IMR-90 (cell line): Measurements from ENCODE around the gene RPL18. TPM values are rescaled to one million over a fixed set of nuclear protein-coding genes. Genes with fewer than 3 reads are reported as not detected.

Experiments used
- ATAC-seq: fragments of 200-7000 bp; cut with Tn5 transposase; 2 replicates; pipeline ENCODE4 v1.9.1; 2020; ENCODE audit warnings: low read depth, mild to moderate bottlenecking, moderate library complexity
- BruUV-seq: library from RNA; stranded (reverse); fragments of 400-500 nt; replicated peaks from 2 replicates; lab custom pipeline; 2021; lab: Mats Ljungman, UMichigan
- CTCF ChIA-PET: fragments of 300-600 bp; formaldehyde crosslinking; extraction: SDS; loops from one replicate; lab custom pipeline; 2021; ENCODE audit warnings: antibody characterized with exemption; lab: Yijun Ruan, JAX
- POLR2A ChIA-PET: fragments of 300-600 bp; sonication (Branson Sonifier 250); formaldehyde crosslinking; loops from one replicate; lab custom pipeline; 2022; ENCODE audit warnings: antibody characterized with exemption; ENCODE audit not compliant: unreplicated experiment; lab: Charles Lee
- DNase-seq: peaks from one replicate; pipeline ENCODE4 v3.0.0; 2013
- H2AFZ ChIP-seq: replicated peaks from 2 replicates; pipeline ENCODE3; 2013; ENCODE audit warnings: low read length, mild to moderate bottlenecking; ENCODE audit not compliant: poor library complexity
- H2AK5ac ChIP-seq: 2 replicates; pipeline ENCODE4 v1.6.1; 2013; ENCODE audit warnings: low read depth, low read length, inconsistent platforms
- H2AK9ac ChIP-seq: replicated peaks from 2 replicates; pipeline ENCODE3; 2013; ENCODE audit warnings: mild to moderate bottlenecking, low read depth, low read length, moderate library complexity; ENCODE audit not compliant: poor library complexity
- H2BK120ac ChIP-seq: 2 replicates; pipeline ENCODE4 v1.6.1; 2013; ENCODE audit warnings: low read depth, low read length, inconsistent platforms
- H2BK15ac ChIP-seq: 3 replicates; pipeline ENCODE4 v1.6.1; 2013; ENCODE audit warnings: low read depth, low read length, inconsistent platforms
- H2BK20ac ChIP-seq: 2 replicates; pipeline ENCODE4 v1.6.1; 2013; ENCODE audit warnings: low read depth, mild to moderate bottlenecking, inconsistent platforms, low read length, moderate library complexity
- H2BK5ac ChIP-seq: 2 replicates; pipeline ENCODE4 v1.6.1; 2013; ENCODE audit warnings: mild to moderate bottlenecking, low read depth, low read length, inconsistent platforms; ENCODE audit not compliant: poor library complexity, severe bottlenecking
- H3K14ac ChIP-seq: replicated peaks from 2 replicates; pipeline ENCODE4 v1.6.1; 2013; ENCODE audit warnings: low read depth, low read length, inconsistent platforms
- H3K18ac ChIP-seq: 2 replicates; pipeline ENCODE4 v1.6.1; 2013; ENCODE audit warnings: low read depth, low read length, control low read depth
- H3K23ac ChIP-seq: 2 replicates; pipeline ENCODE4 v1.6.1; 2013; ENCODE audit warnings: low read depth, low read length, inconsistent platforms
- H3K27ac ChIP-seq: 2 replicates; pipeline ENCODE4 v1.5.1; 2013; ENCODE audit warnings: mild to moderate bottlenecking, control low read depth, low read length; ENCODE audit not compliant: insufficient read depth
- H3K27me3 ChIP-seq: 2 replicates; pipeline ENCODE4 v1.6.1; 2013; ENCODE audit warnings: low read length; ENCODE audit not compliant: control insufficient read depth, insufficient read depth
- H3K36me3 ChIP-seq: 2 replicates; pipeline ENCODE4 v1.6.1; 2013; ENCODE audit warnings: low read length, mixed read lengths; ENCODE audit not compliant: control insufficient read depth, insufficient read depth
- H3K4ac ChIP-seq: 2 replicates; pipeline ENCODE4 v1.6.1; 2013; ENCODE audit warnings: low read depth, low read length, inconsistent platforms
- H3K4me1 ChIP-seq: 2 replicates; pipeline ENCODE4 v1.6.1; 2013; ENCODE audit warnings: low read length, mixed read lengths; ENCODE audit not compliant: control insufficient read depth, insufficient read depth
- H3K4me2 ChIP-seq: 2 replicates; pipeline ENCODE4 v1.6.1; 2013; ENCODE audit warnings: low read depth, mild to moderate bottlenecking, control low read depth, low read length, moderate library complexity
- H3K4me3 ChIP-seq: 2 replicates; pipeline ENCODE4 v1.5.1; 2013; ENCODE audit warnings: low read depth, mild to moderate bottlenecking, control low read depth, low read length, moderate library complexity; ENCODE audit not compliant: insufficient read depth
- H3K56ac ChIP-seq: 2 replicates; pipeline ENCODE4 v1.6.1; 2013; ENCODE audit warnings: low read length, inconsistent platforms; ENCODE audit not compliant: insufficient read depth; ENCODE audit errors: extremely low read depth
- H3K79me1 ChIP-seq, 2 experiments: 2 replicates each; pipeline ENCODE4 v1.6.1; 2013; ENCODE audit warnings: low read length in 2 of 2, inconsistent platforms in 1 of 2, low read depth in 1 of 2
- H3K9ac ChIP-seq: 2 replicates; pipeline ENCODE4 v1.6.1; 2013; ENCODE audit warnings: low read depth, low read length, control low read depth
- H3K9me1 ChIP-seq: 2 replicates; pipeline ENCODE4 v1.6.1; 2013; ENCODE audit warnings: low read length, inconsistent platforms; ENCODE audit not compliant: insufficient read depth
- H3K9me3 ChIP-seq: 2 replicates; pipeline ENCODE4 v1.6.1; 2013; ENCODE audit warnings: low read length; ENCODE audit not compliant: control insufficient read depth, insufficient read depth
- H4K20me1 ChIP-seq: 2 replicates; pipeline ENCODE4 v1.6.1; 2013; ENCODE audit warnings: low read length, inconsistent platforms; ENCODE audit not compliant: insufficient read depth
- H4K5ac ChIP-seq: 2 replicates; pipeline ENCODE4 v1.6.1; 2013; ENCODE audit warnings: mild to moderate bottlenecking, low read depth, low read length, control low read depth
- H4K8ac ChIP-seq, 2 experiments: 2 replicates each; pipeline ENCODE4 v1.6.1; 2013; ENCODE audit warnings: low read depth in 2 of 2, low read length in 2 of 2, control low read depth in 1 of 2, inconsistent platforms in 1 of 2
- H4K91ac ChIP-seq: 2 replicates; pipeline ENCODE4 v1.6.1; 2013; ENCODE audit warnings: low read depth, low read length, inconsistent platforms; ENCODE audit not compliant: insufficient read depth
- BHLHE40 ChIP-seq: fragments of 150-350 bp; IDR thresholded peaks from 2 replicates; pipeline ENCODE4 v1.6.1; 2016; ENCODE audit warnings: mild to moderate bottlenecking, low read depth, low read length
- CEBPB ChIP-seq: IDR thresholded peaks from 2 replicates; pipeline ENCODE4 v1.6.1; 2012; ENCODE audit warnings: low read depth, low read length, improper control_type of control experiment
- CHD1 ChIP-seq: IDR thresholded peaks from 2 replicates; pipeline ENCODE4 v1.6.1; 2012; ENCODE audit warnings: low read depth, low read length, improper control_type of control experiment
- CTCF ChIP-seq: conservative IDR thresholded peaks from 2 replicates; pipeline ENCODE4 v1.5.1; 2012; ENCODE audit warnings: mild to moderate bottlenecking, low read depth, low read length, improper control_type of control experiment
- FOS ChIP-seq: fragments of 150-350 bp; IDR thresholded peaks from 2 replicates; pipeline ENCODE4 v1.6.1; 2016; ENCODE audit warnings: low read depth, low read length
- MAFK ChIP-seq: IDR thresholded peaks from 2 replicates; pipeline ENCODE4 v1.6.1; 2012; ENCODE audit warnings: low read depth, low read length, improper control_type of control experiment
- MAZ ChIP-seq: IDR thresholded peaks from 2 replicates; pipeline ENCODE4 v1.6.1; 2012; ENCODE audit warnings: low read depth, mild to moderate bottlenecking, low read length, improper control_type of control experiment, moderate library complexity, borderline replicate concordance
- MXI1 ChIP-seq: IDR thresholded peaks from 2 replicates; pipeline ENCODE4 v1.6.1; 2012; ENCODE audit warnings: low read depth, mild to moderate bottlenecking, low read length, moderate library complexity, borderline replicate concordance
- NFE2L2 ChIP-seq: fragments of 150-350 bp; IDR thresholded peaks from 2 replicates; pipeline ENCODE4 v1.6.1; 2016; ENCODE audit warnings: low read depth, mild to moderate bottlenecking, low read length
- POLR2A ChIP-seq: IDR thresholded peaks from 2 replicates; pipeline ENCODE4 v1.6.1; 2012; ENCODE audit warnings: mild to moderate bottlenecking, low read depth, low read length
- RAD21 ChIP-seq: IDR thresholded peaks from 2 replicates; pipeline ENCODE4 v1.6.1; 2012; ENCODE audit warnings: low read length, improper control_type of control experiment
- RCOR1 ChIP-seq: IDR thresholded peaks from 2 replicates; pipeline ENCODE4 v1.6.1; 2012; ENCODE audit warnings: mild to moderate bottlenecking, low read length, improper control_type of control experiment; ENCODE audit not compliant: insufficient replicate concordance
- RFX5 ChIP-seq: IDR thresholded peaks from 2 replicates; pipeline ENCODE4 v1.8.0; 2012; ENCODE audit warnings: low read depth, mild to moderate bottlenecking, low read length, moderate library complexity
- USF2 ChIP-seq: fragments of 150-350 bp; IDR thresholded peaks from 2 replicates; pipeline ENCODE4 v1.6.1; 2017; ENCODE audit warnings: mild to moderate bottlenecking, antibody characterized with exemption, low read length, low read depth
- WGBS, 2 experiments: methylation state at CpG; one replicate each; pipeline versions ENCODE4 v1.1.5 to v1.1.7; 2013; ENCODE audit warnings: missing lambda C conversion rate in 2 of 2; ENCODE audit not compliant: insufficient read length in 1 of 2; ENCODE audit errors: extremely low coverage in 2 of 2; 5-methylcytosine and 5-hydroxymethylcytosine counted together
- dilution Hi-C: fragments of 300-500 bp; cut with HindIII; formaldehyde crosslinking; loops from one replicate; pipeline ENCODE4 v1.14.3; 2018; ENCODE audit warnings: low sequenced_read_pairs; ENCODE audit not compliant: unreplicated experiment
- in situ Hi-C: fragments of 300-500 bp; cut with MboI; formaldehyde crosslinking; loops from 3 replicates; pipeline ENCODE4 v1.14.3; 2019; ENCODE audit warnings: low sequenced_read_pairs, inconsistent platforms, mixed read lengths
- intact Hi-C: fragments of 100-400 bp; cut with micrococcal nuclease; formaldehyde crosslinking; loops from 2 replicates; pipeline ENCODE4 v1.10.0; 2022
- polyA plus RNA-seq, 3 experiments: library from polyadenylated mRNA; depleted of rRNA; stranded (reverse); fragments of >200 nt; gene quantifications; 2 replicates each; pipeline ENCODE4 v1.2.3, GENCODE V29; 2012; ENCODE audit warnings: low replicate concordance in 1 of 3
- total RNA-seq: library from RNA; depleted of rRNA; stranded (reverse); fragments of >200 nt; gene quantifications from 2 replicates; pipeline ENCODE4 v1.2.3, GENCODE V29; 2012
- TF ChIP-seq, protein P1 (sequence below): fragments of 150-350 bp; IDR thresholded peaks from 2 replicates; pipeline ENCODE4 v1.6.1; 2016; ENCODE audit warnings: low read depth, mild to moderate bottlenecking, low read length, moderate library complexity, borderline replicate concordance

Gene RPL18
- total and polyA plus RNA-seq, 2 of the 4 experiments (the other 2 are of a cell fraction) = 1,909 to 2,254 TPM

- in situ Hi-C loops = no loop called here
- Histone ChIP-seq H2AFZ (peak overlapping the region; percentile 87), H4K20me1 (no peaks in the 10 kb centered on the region), H4K5ac (peak overlapping the region; percentile 66; the same call in 1 of the 2 replicates), H2AK5ac (peak overlapping the region; percentile 38), H2AK9ac (peak overlapping the region; percentile 94), H3K36me3 (peaks cover 6% of the 10 kb centered on the region; the same call in 1 of the 2 replicates), H4K91ac (peak overlapping the region; percentile 84), H3K27ac (peak overlapping the region; percentile 84), H2BK120ac (0 out of 2 replicates have a peak overlapping the region, but pooled peaks have one; percentile 38), H3K27me3 (no peaks in the 10 kb centered on the region), H3K4me3 (peak overlapping the region; percentile 49), H3K4me1 (peaks cover 7% of the 10 kb centered on the region), H3K4ac (peak overlapping the region; percentile 91), H2BK20ac (no peak overlapping the region), H3K23ac (peak overlapping the region; percentile 77; the same call in 1 of the 2 replicates), H3K4me2 (peak overlapping the region; percentile 90), H3K9me1 (peaks cover 4% of the 10 kb centered on the region), H3K79me1 (peaks cover 13 to 35% of the 10 kb centered on the region in 2 experiments), H3K9me3 (no peaks in the 10 kb centered on the region), H3K18ac (peak overlapping the region; percentile 34; the same call in 1 of the 2 replicates), H4K8ac (peak overlapping the region; percentile 88 to 94), H3K14ac (peak overlapping the region; percentile 91), H3K56ac (peak overlapping the region; percentile 82), H3K9ac (peak overlapping the region; percentile 87), H2BK15ac (0 out of 3 replicates have a peak overlapping the region, but pooled peaks have one; percentile 17), H2BK5ac (peak overlapping the region; percentile 75)
- peak; percentile 97 for DNase-seq
- POLR2A ChIA-PET = interaction anchor here (0.6 kb wide), 1 partner anchor 250 kb away, joined by 17 read pairs; no protein-coding TSS in a partner anchor
- peak; percentile 89 for ATAC-seq
- no TSS peak for BruUV-seq
- CTCF ChIA-PET = no interaction called here
- dilution Hi-C loops = no loop called here
- intact Hi-C loops = no loop called here
- no CpG with 5 or more reads among the region's 40 CpGs for WGBS, 2 experiments
- TF ChIP-seq, protein P1, sequence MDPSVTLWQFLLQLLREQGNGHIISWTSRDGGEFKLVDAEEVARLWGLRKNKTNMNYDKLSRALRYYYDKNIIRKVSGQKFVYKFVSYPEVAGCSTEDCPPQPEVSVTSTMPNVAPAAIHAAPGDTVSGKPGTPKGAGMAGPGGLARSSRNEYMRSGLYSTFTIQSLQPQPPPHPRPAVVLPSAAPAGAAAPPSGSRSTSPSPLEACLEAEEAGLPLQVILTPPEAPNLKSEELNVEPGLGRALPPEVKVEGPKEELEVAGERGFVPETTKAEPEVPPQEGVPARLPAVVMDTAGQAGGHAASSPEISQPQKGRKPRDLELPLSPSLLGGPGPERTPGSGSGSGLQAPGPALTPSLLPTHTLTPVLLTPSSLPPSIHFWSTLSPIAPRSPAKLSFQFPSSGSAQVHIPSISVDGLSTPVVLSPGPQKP = no peak
- TF ChIP-seq CHD1 = no peak
- no peak for TF ChIP-seq POLR2A
- TF ChIP-seq RFX5 = no peak
- no peak for TF ChIP-seq FOS
- TF ChIP-seq RCOR1 = no peak
- TF ChIP-seq BHLHE40 = no peak
- TF ChIP-seq MXI1 = 0 out of 2 replicates have a peak, but pooled peaks have one; percentile 16
- TF ChIP-seq RAD21 = no peak
- no peak for TF ChIP-seq CTCF
- no peak for TF ChIP-seq USF2
- TF ChIP-seq NFE2L2 = no peak
- TF ChIP-seq MAFK = no peak
- TF ChIP-seq CEBPB = no peak
- TF ChIP-seq MAZ = peak; percentile 80; the same call in 1 of the 2 replicates
These were observed 5.2 kb upstream of the RPL18 start for GRCh38 chr19:48624067-48624594.
